CD4-positive, CD25-positive, alpha-beta regulatory T cell (primary cell): Measurements from ENCODE around the gene CHRM4. TPM values are rescaled to one million over a fixed set of nuclear protein-coding genes. Genes with fewer than 3 reads are reported as not detected.
A peak's percentile ranks its signal among the peaks of the same experiment; 100 is the strongest.

ENCODE experiments used
- ATAC-seq, 2 donors: fragments of 150-1000 bp; cut with Tn5 transposase; one replicate each; pipeline ENCODE4 v1.10.0; 2021; ENCODE audit warnings: low read depth in 2 of 2, moderate number of reproducible peaks in 2 of 2, moderate library complexity in 1 of 2
- DNase-seq, 3 donors: peaks; one replicate each; pipeline versions ENCODE4 v3.0.0 to v3.0.0-alpha.2; 2012 to 2022; ENCODE audit warnings: mixed read lengths in 1 of 3
- H3K27ac ChIP-seq: one replicate; pipeline ENCODE4 v1.7.0; 2013; ENCODE audit warnings: mild to moderate bottlenecking, low read length; ENCODE audit not compliant: insufficient read depth, poor library complexity, severe bottlenecking
- H3K27me3 ChIP-seq: one replicate; pipeline ENCODE4 v1.7.0; 2013; ENCODE audit warnings: low read length; ENCODE audit not compliant: control insufficient read depth, insufficient read depth
- H3K36me3 ChIP-seq: one replicate; pipeline ENCODE4 v1.7.0; 2013; ENCODE audit warnings: mild to moderate bottlenecking, low read length, moderate library complexity; ENCODE audit not compliant: control insufficient read depth, insufficient read depth
- H3K4me1 ChIP-seq: 2 replicates; pipeline ENCODE4 v1.7.0; 2013; ENCODE audit warnings: mild to moderate bottlenecking, low read length; ENCODE audit not compliant: insufficient read depth, control insufficient read depth, poor library complexity, severe bottlenecking
- H3K4me3 ChIP-seq: one replicate; pipeline ENCODE4 v1.7.0; 2013; ENCODE audit warnings: low read depth, mild to moderate bottlenecking, low read length, moderate library complexity
- H3K9me3 ChIP-seq, 2 experiments: 1 replicate in 1 of 2; 2 replicates in 1 of 2; pipeline ENCODE4 v1.7.0; 2013; ENCODE audit warnings: low read length in 2 of 2, mild to moderate bottlenecking in 1 of 2, moderate library complexity in 1 of 2; ENCODE audit not compliant: control insufficient read depth in 2 of 2
- H3K27ac Mint-ChIP-seq, 3 donors: one replicate each; pipeline ENCODE4 v1.8.0; 2020 to 2022; ENCODE audit warnings: mild to moderate bottlenecking in 3 of 3, mixed read lengths in 3 of 3, moderate library complexity in 2 of 3
- H3K27me3 Mint-ChIP-seq: one replicate; pipeline ENCODE4 v1.8.0; 2022; ENCODE audit warnings: mild to moderate bottlenecking, mixed read lengths
- H3K36me3 Mint-ChIP-seq: one replicate; pipeline ENCODE4 v1.8.0; 2020; ENCODE audit warnings: mixed read lengths
- H3K4me1 Mint-ChIP-seq, 4 donors: one replicate each; pipeline ENCODE4 v1.8.0; 2020 to 2022; ENCODE audit warnings: mixed read lengths in 4 of 4, mild to moderate bottlenecking in 1 of 4
- H3K4me3 Mint-ChIP-seq, 4 donors: one replicate each; pipeline ENCODE4 v1.8.0; 2020 to 2022; ENCODE audit warnings: mild to moderate bottlenecking in 4 of 4, mixed read lengths in 4 of 4, moderate library complexity in 3 of 4
- H3K9me3 Mint-ChIP-seq, 7 donors: one replicate each; pipeline ENCODE4 v1.8.0; 2020 to 2022; ENCODE audit warnings: mixed read lengths in 7 of 7, mild to moderate bottlenecking in 3 of 7, moderate library complexity in 2 of 7
- polyA plus RNA-seq, 4 donors: library from polyadenylated mRNA; unstranded; fragments of 300-500 nt; fragmentation: Illumina TruSeq; gene quantifications; one replicate each; pipeline ENCODE4 v1.2.3, GENCODE V29; 2021
- total RNA-seq: library from RNA; stranded (reverse); gene quantifications from one replicate; pipeline ENCODE4 v1.2.3, GENCODE V29; 2022

Gene CHRM4
- total and polyA plus RNA-seq, 5 donors from 2014 or later: 0.15 to 2.8 (median 0.98) TPM; not detected in 1

DNA sequence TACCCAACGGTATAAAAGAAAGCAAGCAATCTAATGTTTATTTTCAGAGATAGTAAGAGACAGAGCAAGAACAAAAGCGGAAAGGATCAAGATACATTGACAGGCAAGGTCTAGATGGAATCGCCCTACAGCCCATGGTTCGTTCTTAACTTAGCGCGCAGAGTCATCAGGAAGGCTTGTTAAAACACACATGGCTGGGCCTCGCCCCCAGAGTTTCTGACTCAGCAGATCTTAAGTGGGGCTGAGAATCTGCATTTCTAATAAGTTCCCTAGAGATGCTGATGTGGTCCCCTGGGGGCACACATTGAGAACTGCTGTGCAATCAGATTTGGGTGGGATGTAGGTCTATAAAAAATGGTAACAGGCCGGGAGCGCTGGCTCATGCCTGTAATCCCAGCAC, 35.8 kb upstream of the CHRM4 start:
- no peak overlapping the region for H3K4me3 ChIP-seq
- no peaks in the 10 kb centered on the region for H3K27me3 Mint-ChIP-seq
- H3K36me3 ChIP-seq: peaks cover 41% of the 10 kb centered on the region
- no peak overlapping the region for H3K27ac Mint-ChIP-seq
- H3K9me3 ChIP-seq: no peaks in the 10 kb centered on the region
- H3K4me1 ChIP-seq: no peaks in the 10 kb centered on the region
- H3K27ac ChIP-seq: no peak overlapping the region
- ATAC-seq (no peak), DNase-seq (no peak)
- H3K36me3 Mint-ChIP-seq: peaks cover 31% of the 10 kb centered on the region
- H3K27me3 ChIP-seq: no peaks in the 10 kb centered on the region
- H3K4me1 Mint-ChIP-seq: peaks cover 0 to 8% (median under 1%) of the 10 kb centered on the region in 4 donors
- H3K4me3 Mint-ChIP-seq: no peak overlapping the region
- peaks cover 0 to 1% (median 0%) of the 10 kb centered on the region in 7 donors for H3K9me3 Mint-ChIP-seq

DNA sequence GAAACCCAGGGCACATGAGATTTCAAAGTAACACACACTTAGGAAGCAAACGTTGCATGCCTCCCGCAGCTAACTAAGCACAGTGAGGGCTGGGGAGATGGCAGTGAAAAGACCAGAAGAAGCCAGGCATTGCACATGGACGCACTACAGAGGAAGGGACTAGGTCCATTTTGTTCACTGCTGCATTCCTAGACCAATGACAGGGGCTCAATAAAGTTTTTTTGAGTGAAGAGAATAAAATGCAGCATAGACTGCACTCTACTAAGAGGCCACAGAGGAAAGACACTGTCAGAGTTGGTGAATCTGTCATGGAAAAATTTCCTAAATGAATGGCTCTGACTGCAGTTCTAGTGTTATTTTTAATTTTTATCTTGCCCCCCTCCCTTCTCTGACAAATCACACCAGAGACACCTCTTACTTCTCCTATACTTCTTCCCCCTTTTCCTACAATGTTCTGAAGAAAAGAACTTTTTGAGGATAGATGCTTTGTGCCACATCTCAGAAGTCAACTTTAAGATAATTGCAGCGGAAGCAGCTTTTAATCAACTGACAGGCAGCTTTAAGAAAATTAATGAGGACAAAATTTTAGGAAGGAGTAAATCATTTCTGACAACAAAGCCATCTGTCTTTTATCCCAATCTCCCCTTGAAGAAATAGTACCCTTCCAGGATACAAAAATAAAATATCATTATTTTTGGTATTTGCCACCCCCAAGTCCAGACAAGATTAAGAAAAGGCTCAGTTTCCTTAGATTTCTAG, 34.8 kb upstream of the CHRM4 start:
- no peaks in the 10 kb centered on the region for H3K27me3 ChIP-seq
- Mint-ChIP-seq H3K36me3 (peaks cover 34% of the 10 kb centered on the region), H3K27ac (no peak overlapping the region), H3K9me3 (peaks cover 0 to 1% (median 0%) of the 10 kb centered on the region in 7 donors), H3K27me3 (no peaks in the 10 kb centered on the region), H3K4me1 (peaks cover 0 to 8% (median under 1%) of the 10 kb centered on the region in 4 donors), H3K4me3 (no peak overlapping the region)
- no peaks in the 10 kb centered on the region for H3K9me3 ChIP-seq
- no peak overlapping the region for H3K4me3 ChIP-seq
- no peak for ATAC-seq
- H3K36me3 ChIP-seq: peaks cover 41% of the 10 kb centered on the region
- H3K27ac ChIP-seq: no peak overlapping the region
- H3K4me1 ChIP-seq: no peaks in the 10 kb centered on the region
- DNase-seq: no peak

GRCh38 chr11:46422588-46422987, 31.0 kb upstream of the CHRM4 start:
- ATAC-seq (no peak), DNase-seq (no peak)
- peaks cover 37% of the 10 kb centered on the region for H3K36me3 ChIP-seq
- no peak overlapping the region for H3K27ac ChIP-seq
- H3K27me3 Mint-ChIP-seq: no peaks in the 10 kb centered on the region
- no peaks in the 10 kb centered on the region for H3K27me3 ChIP-seq
- peaks cover 40% of the 10 kb centered on the region for H3K36me3 Mint-ChIP-seq
- no peak overlapping the region for H3K4me3 Mint-ChIP-seq
- H3K9me3 Mint-ChIP-seq: peaks cover 0 to 1% (median 0%) of the 10 kb centered on the region in 7 donors
- peak overlapping the region in 1 of 3 donors; percentile 1 for H3K27ac Mint-ChIP-seq
- H3K9me3 ChIP-seq: no peaks in the 10 kb centered on the region
- H3K4me1 ChIP-seq: no peaks in the 10 kb centered on the region
- peaks cover 0 to 15% (median under 1%) of the 10 kb centered on the region in 4 donors for H3K4me1 Mint-ChIP-seq
- H3K4me3 ChIP-seq: no peak overlapping the region

DNA sequence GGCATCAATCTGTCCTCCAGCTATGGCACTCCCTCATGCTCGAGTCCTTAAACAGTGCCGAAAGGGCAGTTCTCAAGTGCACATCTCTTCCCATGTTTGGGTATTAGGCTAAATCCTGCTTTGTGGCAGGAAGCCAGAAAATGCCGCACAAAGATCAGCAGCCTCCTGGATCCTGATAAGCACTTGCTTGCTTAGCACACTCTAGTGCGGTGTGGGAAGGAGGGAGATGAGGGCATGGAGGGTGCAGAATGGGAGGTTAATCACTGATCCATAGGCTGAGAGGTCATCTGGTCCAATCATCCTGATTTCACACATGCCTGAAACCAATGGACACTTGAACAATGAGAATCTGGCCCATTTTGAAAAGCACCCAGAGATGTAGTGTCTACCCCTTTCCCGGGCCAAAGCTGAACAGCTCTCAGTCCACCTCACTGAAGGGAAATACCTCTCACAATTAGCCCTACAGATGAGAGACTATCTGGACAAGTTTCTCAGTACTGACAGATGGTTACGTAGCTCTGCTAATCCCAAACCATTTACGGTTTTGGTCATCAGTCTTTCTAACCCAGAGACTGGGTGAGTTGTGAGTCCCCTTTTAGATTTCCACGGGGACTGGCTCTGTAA, 29.8 kb upstream of the CHRM4 start:
- Mint-ChIP-seq H3K27ac (no peak overlapping the region), H3K4me1 (peaks cover 0 to 6% (median under 1%) of the 10 kb centered on the region in 4 donors), H3K4me3 (no peak overlapping the region), H3K9me3 (peaks cover 0 to 1% (median 0%) of the 10 kb centered on the region in 7 donors), H3K36me3 (peaks cover 36% of the 10 kb centered on the region), H3K27me3 (no peaks in the 10 kb centered on the region)
- Histone ChIP-seq H3K27ac (no peak overlapping the region), H3K36me3 (peaks cover 46% of the 10 kb centered on the region), H3K27me3 (no peaks in the 10 kb centered on the region), H3K4me3 (no peak overlapping the region), H3K4me1 (no peaks in the 10 kb centered on the region), H3K9me3 (no peaks in the 10 kb centered on the region)
- DNase-seq: no peak
- no peak for ATAC-seq

DNA sequence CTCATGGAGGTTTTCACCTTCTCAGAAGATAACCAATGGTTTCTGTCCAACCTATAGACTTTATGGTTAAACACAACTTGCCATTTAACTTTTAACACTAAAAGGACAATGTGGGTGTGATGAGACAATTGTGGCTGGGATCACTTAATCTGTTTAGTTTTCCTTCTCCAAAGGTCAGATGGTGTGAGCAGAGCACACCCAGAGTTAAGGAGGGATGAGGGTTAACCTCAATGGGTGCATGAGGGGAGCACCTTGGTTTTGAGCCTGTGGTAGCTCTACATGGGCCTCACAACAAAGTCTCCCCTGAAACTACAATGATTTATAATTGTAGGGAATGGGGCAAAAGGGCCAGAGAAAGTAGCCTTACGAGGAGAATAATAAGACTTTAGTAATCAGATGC, 28.9 kb upstream of the CHRM4 start:
- ATAC-seq: no peak
- no peak for DNase-seq
- Mint-ChIP-seq H3K9me3 (peaks cover 0 to 1% (median 0%) of the 10 kb centered on the region in 7 donors), H3K36me3 (peaks cover 42% of the 10 kb centered on the region), H3K27ac (peak overlapping the region in 1 of 3 donors; percentile 34), H3K4me1 (peaks cover 0 to 6% (median under 1%) of the 10 kb centered on the region in 4 donors), H3K4me3 (no peak overlapping the region), H3K27me3 (no peaks in the 10 kb centered on the region)
- Histone ChIP-seq H3K9me3 (no peaks in the 10 kb centered on the region), H3K36me3 (peaks cover 50% of the 10 kb centered on the region), H3K27me3 (no peaks in the 10 kb centered on the region), H3K4me3 (no peak overlapping the region), H3K4me1 (no peaks in the 10 kb centered on the region), H3K27ac (no peak overlapping the region)

- Mint-ChIP-seq H3K4me3 (no peak overlapping the region), H3K36me3 (peaks cover 53% of the 10 kb centered on the region), H3K4me1 (peaks cover 0 to 6% (median under 1%) of the 10 kb centered on the region in 4 donors), H3K9me3 (peaks cover 0 to 1% (median 0%) of the 10 kb centered on the region in 7 donors), H3K27me3 (no peaks in the 10 kb centered on the region), H3K27ac (no peak overlapping the region)
- Histone ChIP-seq H3K4me1 (no peaks in the 10 kb centered on the region), H3K4me3 (no peak overlapping the region), H3K9me3 (no peaks in the 10 kb centered on the region), H3K27ac (no peak overlapping the region), H3K36me3 (peaks cover 59% of the 10 kb centered on the region), H3K27me3 (no peaks in the 10 kb centered on the region)
- no peak for DNase-seq
- no peak for ATAC-seq
Measured at GRCh38 chr11:46418751-46419150, 27.2 kb upstream of the CHRM4 start.

- Histone ChIP-seq H3K27ac (no peak overlapping the region), H3K36me3 (peaks cover 63% of the 10 kb centered on the region), H3K9me3 (no peaks in the 10 kb centered on the region), H3K4me1 (no peaks in the 10 kb centered on the region), H3K4me3 (no peak overlapping the region), H3K27me3 (no peaks in the 10 kb centered on the region)
- Mint-ChIP-seq H3K36me3 (peaks cover 51% of the 10 kb centered on the region), H3K4me3 (no peak overlapping the region), H3K27me3 (no peaks in the 10 kb centered on the region), H3K27ac (no peak overlapping the region), H3K9me3 (peaks cover 0 to under 1% (median 0%) of the 10 kb centered on the region in 7 donors), H3K4me1 (peaks cover 0 to 6% (median under 1%) of the 10 kb centered on the region in 4 donors)
- ATAC-seq (no peak), DNase-seq (no peak)
Measured at GRCh38 chr11:46417711-46418110, 26.1 kb upstream of the CHRM4 start.
